NCI-H128 (cell line): ENCODE data around the gene SIAH3.

Source experiments
- DNase-seq: peaks from one replicate; lab custom pipeline; 2025; ENCODE audit not compliant: unreplicated experiment; lab: John Stamatoyannopoulos, UW

The SIAH3 gene

DNA sequence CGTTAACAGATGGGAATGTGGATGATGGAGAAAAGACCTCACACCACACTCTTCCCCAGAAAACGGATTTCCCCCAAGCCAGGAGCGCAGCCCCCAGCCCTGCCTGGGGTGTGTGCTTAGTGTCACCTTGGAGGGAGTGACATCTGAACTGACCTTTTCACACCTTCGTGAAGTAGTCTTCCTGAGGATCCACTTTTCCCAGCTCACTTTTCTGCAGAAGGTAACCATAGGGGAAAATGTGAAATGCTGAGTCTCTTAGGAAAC, 26.2 kb downstream of the SIAH3 start:
- no peak for DNase-seq

DNA sequence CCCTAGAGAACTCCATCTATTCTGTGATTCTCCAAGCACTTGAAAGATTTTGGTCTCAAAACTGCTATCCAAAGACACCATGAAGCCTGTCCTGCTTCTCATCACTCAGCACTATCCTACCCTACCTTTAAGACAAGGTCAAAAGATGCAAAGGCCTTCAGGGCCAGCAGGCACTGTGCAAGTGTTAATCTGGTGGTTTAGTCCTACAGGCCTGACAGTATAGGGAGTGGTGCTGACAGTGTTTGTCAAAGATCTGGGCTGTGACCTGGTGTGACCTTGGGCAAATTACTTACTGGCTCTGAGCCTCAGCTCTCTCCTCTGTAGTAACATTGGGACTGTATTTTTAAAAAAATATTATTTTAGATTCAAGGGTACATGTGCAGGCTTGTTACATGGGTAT, 28.0 kb downstream of the SIAH3 start:
- DNase-seq, result no peak

DNA sequence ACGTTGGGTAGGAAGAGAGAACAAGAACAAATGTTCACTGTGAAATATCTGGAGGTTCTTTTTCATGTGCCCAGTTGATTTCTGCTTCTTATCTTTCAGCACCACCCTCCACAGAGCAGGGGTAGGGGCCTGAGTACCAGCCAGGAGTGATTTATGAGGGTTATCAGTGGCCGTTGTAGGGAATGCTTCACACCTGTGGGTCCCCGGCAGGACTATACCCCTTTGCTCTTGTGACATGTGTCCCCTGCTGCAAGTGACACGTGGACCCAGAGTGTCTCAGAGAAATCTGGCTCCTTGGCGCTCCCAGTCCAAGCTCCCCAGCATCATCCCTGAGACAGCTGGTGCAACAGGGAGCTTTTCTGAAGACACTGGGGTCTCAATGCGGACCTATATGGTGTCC, 29.7 kb downstream of the SIAH3 start:
- no peak for DNase-seq

DNA sequence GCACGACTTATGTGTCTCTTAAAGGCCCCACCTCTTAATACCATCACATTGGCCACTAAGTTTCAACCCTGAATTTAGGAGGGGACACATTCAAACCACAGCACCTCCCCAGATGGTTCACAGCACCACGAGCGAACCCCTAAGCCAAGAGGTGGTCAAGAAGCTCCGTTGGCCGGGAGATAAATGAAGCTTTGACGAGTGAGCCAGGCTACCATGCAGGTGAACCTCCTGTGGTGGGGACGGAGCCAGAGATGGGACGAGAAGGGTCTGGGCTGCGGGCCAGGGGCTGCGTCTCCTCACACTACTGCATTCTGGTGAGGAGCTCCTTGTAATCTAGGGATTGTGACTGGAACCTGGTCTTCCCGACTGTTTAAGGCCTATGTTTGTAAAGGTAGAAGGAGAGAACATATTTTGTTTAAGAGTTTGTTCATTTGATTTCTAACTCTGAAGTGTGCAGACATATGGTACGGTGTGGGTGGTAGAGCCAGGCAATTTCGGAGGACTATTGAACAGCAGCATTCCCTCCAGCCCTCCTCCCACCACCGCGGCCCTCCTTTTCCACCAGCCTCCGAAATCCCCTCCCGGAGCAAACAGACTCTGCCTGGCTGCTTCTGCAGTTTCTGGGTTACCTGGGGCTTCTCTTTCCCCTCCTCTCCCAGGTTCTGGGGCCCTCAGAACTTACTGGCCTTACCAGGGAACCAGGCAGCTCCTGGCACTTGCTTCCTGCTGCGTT, 31.3 kb downstream of the SIAH3 start:
- no peak for DNase-seq

DNA sequence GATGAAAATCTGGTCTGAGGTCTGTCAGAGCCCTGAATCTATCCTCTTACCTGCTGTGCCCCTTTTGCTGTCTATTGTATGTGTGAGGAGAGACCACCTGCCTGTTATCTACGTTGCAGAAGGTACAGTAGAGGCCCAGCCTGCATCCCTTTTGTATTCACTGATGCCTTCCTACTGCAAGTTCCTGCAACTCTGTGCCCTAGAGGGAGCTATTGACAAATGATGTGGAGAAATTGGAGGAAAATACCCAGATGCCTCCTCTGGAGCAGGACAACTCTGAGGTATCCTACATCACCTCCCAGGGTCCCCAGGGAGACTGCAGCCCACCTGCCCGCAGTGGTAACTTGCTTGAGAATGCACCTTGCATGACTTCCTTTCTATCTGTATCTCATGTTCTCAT, 33.7 kb downstream of the SIAH3 start:
- DNase-seq, result no peak

DNA sequence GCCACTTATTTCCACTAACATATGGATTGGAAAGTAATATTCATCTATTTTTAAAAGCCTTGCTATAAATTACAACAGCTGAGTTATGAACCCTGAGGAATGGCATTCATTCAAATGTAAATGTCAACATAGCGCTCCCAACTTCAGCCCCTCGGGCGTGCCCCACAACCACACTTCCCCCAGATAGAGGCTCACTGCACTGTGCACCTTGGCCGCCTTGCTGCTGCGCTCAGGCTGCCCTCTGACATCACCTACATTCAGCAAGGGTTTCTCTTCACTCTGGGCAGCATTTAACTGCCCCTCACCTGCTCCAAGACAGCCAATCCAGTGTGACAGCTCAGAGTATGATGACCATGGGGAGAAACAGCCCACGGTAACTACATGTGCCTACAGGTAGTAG, 35.1 kb downstream of the SIAH3 start:
- no peak for DNase-seq

DNA sequence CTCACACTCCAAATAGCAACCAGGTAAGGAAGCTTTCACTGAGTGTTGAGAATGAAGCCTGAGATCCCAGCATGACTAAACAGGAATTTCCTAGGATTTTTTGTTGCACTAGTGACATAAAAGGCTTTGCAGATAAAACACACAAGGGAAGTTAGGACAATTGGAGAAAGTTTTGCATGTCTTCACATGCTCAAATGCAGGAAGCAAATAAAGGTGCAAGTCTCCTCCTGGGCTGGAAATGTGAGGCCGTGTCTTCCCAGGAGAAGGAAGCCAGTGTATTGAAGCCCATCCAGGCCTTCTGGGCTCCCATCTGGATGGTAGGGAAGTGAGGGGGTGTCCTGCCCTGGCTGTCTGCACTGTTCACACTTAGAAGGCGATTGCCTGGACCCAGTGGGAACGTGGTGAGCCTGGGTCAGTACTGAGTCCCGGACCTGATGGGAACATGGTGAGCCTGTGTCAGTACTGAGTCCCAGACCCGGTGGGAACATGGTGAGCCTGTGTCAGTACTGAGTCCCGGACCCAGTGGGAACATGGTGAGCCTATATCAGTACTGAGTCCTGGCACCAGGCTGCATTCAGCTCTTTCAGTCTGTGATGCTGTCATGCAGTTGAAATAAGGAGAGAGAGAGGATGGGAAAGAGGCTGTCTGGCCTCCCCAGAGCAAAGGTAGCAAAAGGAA, 38.7 kb downstream of the SIAH3 start:
- no peak for DNase-seq

DNA sequence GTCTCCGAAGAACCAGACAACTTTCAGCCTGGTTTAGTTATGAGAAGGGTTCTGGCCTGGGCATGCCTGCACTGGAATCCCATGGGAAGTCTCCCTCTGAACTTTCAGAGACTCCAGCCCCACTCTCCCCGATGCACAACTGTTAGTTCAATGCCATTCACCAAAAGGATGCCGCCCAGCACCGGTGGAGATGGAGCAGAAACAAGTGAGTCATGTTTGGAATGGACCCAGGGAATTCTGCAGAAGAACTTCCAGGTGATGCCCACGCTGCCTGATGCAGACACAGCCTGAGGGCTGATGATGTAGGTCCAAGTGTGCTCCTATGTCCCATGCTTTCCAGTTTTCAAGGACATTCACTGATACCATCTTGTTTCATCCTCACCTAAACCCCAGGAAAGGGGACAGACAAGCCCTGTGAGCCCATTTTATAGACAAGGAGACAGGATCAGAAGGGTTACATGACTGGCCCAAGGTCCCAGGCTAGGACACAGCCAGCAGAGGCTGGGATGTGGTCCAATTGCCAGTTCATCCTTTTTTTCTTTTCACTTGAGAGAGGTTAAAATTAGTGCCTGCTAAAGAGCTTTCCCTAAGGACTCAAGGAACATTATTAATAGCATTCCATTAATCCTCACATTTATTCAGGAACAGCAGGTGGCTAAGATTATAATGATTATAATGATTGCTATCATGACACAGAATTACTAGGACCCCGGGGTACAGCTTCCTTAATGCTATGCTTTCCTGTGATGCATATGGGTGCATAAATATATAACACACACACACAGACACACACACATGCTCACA, 39.5 kb downstream of the SIAH3 start:
- DNase-seq, result no peak

DNA sequence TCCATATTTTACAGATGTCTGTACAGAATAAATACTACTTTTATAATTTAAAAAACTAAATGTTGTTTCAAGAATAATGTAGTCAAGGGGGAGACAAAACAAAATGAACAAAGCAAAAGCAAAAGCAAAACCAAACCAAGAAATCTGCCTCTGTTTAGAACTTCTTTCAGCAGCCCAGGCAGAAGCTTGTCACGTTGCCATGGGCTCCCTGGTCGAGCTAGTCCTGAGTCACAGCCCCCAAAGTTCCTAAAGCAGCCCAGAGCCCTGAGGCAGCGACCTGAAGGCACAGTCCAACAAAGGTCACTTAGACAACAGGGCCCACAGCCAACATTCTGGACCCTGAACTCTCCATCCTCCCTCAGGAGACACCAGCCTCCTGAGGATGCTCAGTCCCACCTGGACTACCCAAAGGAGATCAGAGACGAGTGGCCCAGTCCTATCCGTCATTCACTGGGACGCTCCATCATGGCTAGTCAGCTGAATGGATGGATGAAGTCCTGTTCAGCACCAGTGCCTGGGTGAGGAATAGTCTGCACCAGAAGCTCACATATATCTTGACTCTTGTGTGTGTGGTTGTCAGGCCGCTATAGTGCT, 41.7 kb downstream of the SIAH3 start:
- no peak for DNase-seq

DNA sequence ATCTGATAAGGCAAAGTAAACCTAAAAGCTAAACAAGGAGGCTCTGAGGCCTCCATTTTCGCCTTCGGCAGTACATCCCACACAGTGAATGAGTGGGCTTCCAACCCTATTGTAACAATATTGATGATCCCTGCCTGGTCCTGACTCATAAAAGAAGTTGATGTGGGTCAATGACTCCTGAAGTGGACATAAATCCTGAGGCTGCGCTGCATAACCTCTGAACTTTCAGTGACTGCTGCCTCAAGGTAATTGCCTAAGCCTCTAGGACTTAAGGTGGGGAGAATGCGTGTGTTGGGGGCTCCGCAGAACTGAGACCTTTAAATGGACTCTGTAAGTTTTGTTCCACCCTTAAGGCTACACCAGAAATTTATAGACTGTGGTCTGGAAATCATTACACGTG, 42.6 kb downstream of the SIAH3 start:
- DNase-seq, result no peak

DNA sequence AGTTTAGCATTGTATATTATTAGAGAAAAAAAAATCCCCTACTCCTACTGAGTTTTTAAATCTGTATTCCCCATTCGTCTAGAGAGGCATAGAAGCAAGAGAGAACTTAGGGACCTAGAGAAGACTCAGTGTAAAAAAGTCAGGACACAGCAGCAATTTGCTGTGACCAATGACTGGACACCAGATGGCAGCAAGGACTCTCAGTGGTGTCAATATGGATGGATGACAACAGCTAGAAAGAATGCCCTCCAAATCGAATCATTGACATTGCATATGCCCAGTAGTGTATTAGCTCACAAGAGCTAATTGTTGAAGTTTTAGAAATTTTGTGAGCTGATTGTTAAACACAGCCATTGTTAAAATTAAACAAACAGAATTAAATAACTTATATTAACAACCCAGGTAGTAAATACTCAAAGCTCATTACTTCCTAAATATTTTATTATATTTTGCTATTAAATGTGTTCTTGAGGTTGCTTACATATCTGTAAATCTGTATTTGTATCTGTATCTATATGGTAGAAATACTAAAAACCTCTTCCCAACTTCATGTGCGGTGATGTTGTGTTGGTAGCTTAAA, 43.9 kb downstream of the SIAH3 start:
- DNase-seq, result no peak

DNA sequence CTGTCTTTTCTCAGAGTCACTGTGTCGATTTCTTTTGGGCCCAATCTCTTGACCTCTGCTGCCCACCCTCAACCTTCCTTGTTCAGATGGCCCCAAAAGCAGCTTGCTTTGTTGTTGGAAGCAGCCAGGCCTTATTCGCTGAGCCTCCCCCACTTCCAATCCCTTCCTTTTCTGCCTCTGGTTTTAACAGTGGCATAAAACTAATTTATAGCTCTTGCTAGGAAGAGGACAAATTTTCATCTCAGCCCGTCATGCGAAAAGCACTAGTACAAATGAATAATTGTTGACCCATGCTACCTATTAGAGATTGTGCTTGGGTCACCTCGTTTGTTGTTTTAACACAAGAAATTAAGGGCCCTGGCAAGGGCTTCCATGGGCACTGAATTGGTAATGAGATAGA, 51.1 kb downstream of the SIAH3 start:
- DNase-seq, result no peak

DNA sequence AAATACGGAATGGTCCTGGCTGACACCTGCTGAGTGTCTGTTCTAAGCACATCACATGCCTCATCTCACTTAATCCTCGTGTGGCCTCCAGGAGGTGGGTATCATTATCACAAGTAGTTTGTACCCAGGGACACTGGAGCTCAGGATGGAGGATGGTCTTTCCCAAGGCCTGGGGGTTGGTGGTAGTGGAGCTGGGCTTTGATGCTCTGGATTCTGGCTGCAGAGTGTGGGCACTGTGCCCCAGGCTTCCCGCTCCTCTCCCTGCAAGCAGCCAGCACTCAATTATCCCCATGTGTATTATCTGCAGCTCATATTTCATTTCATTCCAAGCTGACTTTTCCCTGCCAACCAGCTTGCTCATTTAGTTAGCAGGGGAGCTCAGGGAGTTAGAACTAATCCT, 52.1 kb downstream of the SIAH3 start:
- DNase-seq, result no peak

DNA sequence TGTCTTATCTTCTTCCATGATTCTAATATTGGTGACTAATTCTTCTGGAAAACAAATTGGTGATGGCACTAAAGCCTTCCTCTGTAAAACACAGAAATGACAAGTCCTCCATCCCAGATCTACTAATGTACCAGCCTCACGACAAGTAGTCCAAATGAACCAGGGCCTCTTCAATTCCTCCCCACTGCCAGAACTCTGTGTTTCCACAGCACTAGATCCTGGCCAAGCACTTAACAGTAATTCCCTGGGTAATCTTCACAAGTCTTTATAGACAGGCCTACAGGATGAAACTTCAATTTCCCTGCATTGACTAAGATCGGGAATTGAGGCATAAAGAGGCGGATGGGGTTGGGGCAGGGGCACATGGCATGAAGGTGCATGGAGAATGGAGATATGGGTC, 52.7 kb downstream of the SIAH3 start:
- DNase-seq, result no peak

DNA sequence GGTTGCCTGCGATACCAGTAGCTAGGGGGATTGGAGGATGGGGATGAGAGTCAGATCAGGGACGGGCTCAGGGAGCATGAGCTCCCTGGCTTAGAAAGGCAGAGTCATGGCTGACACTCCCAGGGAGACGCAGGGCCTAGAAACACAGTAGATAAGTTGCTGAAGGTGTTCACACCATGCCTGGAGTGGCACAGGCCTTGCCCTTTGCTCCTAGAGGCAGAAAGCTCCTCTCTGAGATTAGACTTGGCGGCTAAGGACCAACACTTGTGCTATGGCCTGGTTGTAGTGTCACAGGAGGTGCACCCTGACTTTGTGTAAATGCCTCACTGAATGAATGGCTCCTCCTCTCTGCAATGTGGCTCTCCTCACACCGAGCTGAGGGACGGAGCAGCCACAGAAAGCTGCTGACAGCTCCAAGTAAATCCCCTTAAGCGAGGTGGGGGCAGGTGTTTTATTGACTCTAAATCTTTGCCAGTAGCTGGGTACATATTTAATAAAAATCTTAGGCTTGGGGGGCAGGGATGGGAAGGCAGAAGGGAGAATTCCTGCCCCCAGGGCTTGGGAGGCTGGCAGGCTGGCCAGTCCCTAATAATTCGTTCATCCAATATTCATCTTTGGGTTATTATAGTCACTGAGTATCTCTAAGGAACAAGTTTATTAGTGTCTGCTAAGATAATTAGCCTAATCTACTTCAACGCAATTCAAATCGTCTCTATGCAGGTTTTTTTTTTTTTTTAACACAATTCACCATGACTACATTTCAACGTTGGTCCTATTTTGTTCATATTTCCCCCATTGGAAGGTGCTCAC, 54.9 kb downstream of the SIAH3 start:
- no peak for DNase-seq

DNA sequence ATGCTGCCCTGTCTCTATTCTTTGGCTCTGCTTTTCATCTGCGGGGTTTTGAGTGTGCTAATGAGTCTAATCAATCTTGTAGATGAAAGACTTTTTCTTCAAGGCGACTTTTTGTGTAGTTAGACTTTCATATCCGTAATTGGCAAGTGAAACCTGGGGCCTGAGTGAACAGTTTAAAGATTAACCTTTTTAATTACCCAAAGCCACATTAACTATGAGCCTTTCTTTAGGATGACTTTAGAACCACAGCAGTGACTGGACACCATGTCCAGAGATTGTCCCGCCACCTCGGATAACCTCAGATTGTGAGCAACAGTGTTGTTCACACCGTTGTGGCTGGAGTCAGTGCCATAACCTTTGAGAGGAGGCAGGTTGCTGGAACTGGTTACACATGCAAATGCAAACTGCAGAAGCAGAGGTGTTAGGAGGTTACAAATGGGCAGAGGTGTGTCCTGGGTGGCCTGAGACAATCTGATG, 58.7 kb downstream of the SIAH3 start:
- no peak for DNase-seq

DNA sequence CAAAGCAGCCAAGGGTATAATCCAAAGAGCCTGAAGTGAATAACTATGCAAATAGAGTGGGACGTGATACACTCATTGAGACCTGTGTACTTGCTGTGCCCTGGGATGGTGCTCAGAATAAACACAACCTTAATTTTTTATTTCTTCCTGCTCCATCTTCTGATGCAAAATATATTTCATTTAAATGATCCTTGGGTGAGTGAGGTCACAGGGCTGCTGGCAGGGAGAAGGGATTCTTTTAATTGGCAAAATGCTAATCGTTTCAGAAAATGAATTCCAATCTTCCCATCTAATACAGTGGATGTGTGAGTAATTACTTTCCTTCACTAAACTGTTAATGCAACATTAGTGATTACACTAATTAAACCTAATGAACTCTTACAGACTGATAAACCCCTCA, 63.5 kb downstream of the SIAH3 start:
- no peak for DNase-seq

DNA sequence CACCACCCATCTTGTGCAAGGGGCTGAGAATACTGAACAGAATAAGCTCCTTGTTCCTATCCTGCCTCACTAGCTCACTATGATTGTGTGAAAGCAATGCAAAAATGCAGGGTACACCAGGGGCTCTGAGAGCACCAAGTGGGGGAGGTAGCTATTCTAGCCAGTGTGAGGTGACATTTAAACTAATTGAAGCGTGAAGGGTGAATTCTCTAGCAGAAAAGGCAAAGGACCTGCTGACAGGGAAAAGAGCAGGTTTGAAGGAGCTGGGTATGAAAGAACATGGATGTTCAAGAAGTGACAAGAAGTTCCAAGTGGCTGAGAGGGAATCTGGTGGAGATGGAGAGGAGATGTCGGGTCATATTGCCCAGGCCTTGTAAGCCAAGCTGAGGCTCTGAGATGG, 64.2 kb downstream of the SIAH3 start:
- DNase-seq, result no peak

DNA sequence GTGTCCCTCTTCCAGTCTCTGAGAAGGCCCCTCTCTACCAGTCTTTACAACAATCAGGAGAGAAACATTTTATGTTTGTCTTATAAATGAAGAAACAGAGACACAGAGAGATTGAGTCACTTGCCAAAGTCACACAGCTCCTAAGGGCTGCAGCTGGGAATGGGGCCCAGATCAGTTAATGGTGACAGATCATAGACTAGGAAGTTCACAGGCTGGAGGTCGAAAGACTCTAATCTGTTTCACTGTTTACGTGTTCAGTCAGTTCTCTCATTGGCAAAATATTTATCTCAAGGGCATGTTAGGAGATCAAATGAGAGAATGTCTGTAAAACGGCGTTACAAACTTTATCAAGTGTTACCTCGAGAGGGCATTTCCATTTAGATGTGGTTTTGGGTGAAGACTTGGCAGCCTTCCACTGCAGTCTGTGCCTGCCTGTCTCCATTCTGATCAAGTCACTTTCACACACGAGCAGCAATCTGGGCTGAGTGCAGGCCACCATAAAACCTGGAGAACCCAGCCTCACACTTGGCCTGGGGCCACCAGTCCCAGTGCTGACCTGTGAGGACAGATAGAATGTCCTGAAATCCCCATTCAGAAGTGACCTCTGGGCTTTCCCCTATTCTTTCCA, 65.1 kb downstream of the SIAH3 start:
- DNase-seq, result peak; percentile 63
